PC-9 (cell line): ENCODE measurements around the gene UTS2R. TPM values are rescaled to one million over a fixed set of nuclear protein-coding genes. Genes with fewer than 3 reads are reported as not detected.

ENCODE experiments used
- BruUV-seq: library from RNA; stranded (reverse); fragments of 400-500 nt; replicated peaks from 2 replicates; lab custom pipeline; 2021; lab: Mats Ljungman, UMichigan
- CTCF ChIA-PET: fragments of 300-600 bp; sonication (Branson Sonifier 250); formaldehyde crosslinking; loops from one replicate; lab custom pipeline; 2022; ENCODE audit warnings: antibody characterized with exemption; lab: Charles Lee
- POLR2A ChIA-PET: fragments of 300-600 bp; sonication (Branson Sonifier 250); formaldehyde crosslinking; loops from one replicate; lab custom pipeline; 2022; ENCODE audit warnings: antibody characterized with exemption; ENCODE audit not compliant: unreplicated experiment; lab: Charles Lee
- DNase-seq, 2 experiments: peaks; one replicate each; pipeline versions ENCODE4 v3.0.0 to v3.0.0-alpha.2; 2015 to 2022; ENCODE audit warnings: mixed read lengths in 1 of 2
- H2AFZ ChIP-seq: fragments of 200-600 bp; sonication (generic); 2 replicates; pipeline ENCODE4 v1.8.1; 2017; ENCODE audit warnings: antibody characterized with exemption
- H3F3A ChIP-seq: fragments of 200-600 bp; sonication (generic); 2 replicates; pipeline ENCODE4 v1.8.1; 2017; ENCODE audit warnings: antibody characterized with exemption, mild to moderate bottlenecking, low read depth; ENCODE audit not compliant: insufficient read depth
- H3K27ac ChIP-seq: fragments of 200-600 bp; sonication (generic); 2 replicates; pipeline ENCODE4 v1.6.1; 2016; ENCODE audit warnings: mixed run types
- H3K27me3 ChIP-seq: fragments of 200-600 bp; sonication (generic); 2 replicates; pipeline ENCODE4 v1.6.1; 2016; ENCODE audit warnings: low read depth, mixed run types; ENCODE audit not compliant: insufficient read depth
- H3K36me3 ChIP-seq: fragments of 200-600 bp; sonication (generic); 2 replicates; pipeline ENCODE4 v1.6.1; 2016; ENCODE audit warnings: low read depth, mixed run types
- H3K4me1 ChIP-seq: fragments of 200-600 bp; sonication (generic); replicated peaks from 2 replicates; pipeline ENCODE4 v1.6.1; 2016; ENCODE audit warnings: mixed run types; ENCODE audit not compliant: insufficient read depth
- H3K4me2 ChIP-seq: fragments of 200-600 bp; sonication (generic); 2 replicates; pipeline ENCODE4 v1.6.1; 2017; ENCODE audit warnings: mixed run types
- H3K4me3 ChIP-seq: fragments of 200-600 bp; sonication (generic); 2 replicates; pipeline ENCODE4 v1.6.1; 2016; ENCODE audit warnings: mixed run types
- H3K79me2 ChIP-seq: fragments of 200-600 bp; sonication (generic); 2 replicates; pipeline ENCODE4 v1.6.1; 2017; ENCODE audit warnings: low read depth, mixed run types
- H3K9me2 ChIP-seq: fragments of 200-600 bp; sonication (generic); 2 replicates; pipeline ENCODE4 v1.8.1; 2017; ENCODE audit warnings: mild to moderate bottlenecking; ENCODE audit not compliant: insufficient read depth
- H3K9me3 ChIP-seq: fragments of 200-600 bp; sonication (generic); 2 replicates; pipeline ENCODE4 v1.8.1; 2016; ENCODE audit warnings: low read depth; ENCODE audit not compliant: insufficient read depth
- H4K20me1 ChIP-seq: fragments of 200-600 bp; sonication (generic); 2 replicates; pipeline ENCODE4 v1.8.1; 2017; ENCODE audit not compliant: insufficient read depth
- CTCF ChIP-seq: fragments of 200-600 bp; sonication (generic); conservative IDR thresholded peaks from 2 replicates; pipeline ENCODE4 v1.6.1; 2017; ENCODE audit warnings: mixed run types, antibody characterized with exemption, mild to moderate bottlenecking, moderate library complexity
- EZH2 ChIP-seq: fragments of 200-600 bp; sonication (generic); IDR thresholded peaks from 2 replicates; pipeline ENCODE4 v1.8.0; 2017; ENCODE audit warnings: antibody characterized with exemption, low read depth
- intact Hi-C: fragments of 100-400 bp; cut with micrococcal nuclease; formaldehyde crosslinking; loops from one replicate; pipeline ENCODE4 v1.10.0; 2022; ENCODE audit not compliant: unreplicated experiment
- total RNA-seq: library from RNA; stranded (reverse); gene quantifications from 2 replicates; pipeline ENCODE4 v1.2.3, GENCODE V29; 2021

UTS2R gene
- total RNA-seq, 1 experiment from 2014 or later: not detected

DNA sequence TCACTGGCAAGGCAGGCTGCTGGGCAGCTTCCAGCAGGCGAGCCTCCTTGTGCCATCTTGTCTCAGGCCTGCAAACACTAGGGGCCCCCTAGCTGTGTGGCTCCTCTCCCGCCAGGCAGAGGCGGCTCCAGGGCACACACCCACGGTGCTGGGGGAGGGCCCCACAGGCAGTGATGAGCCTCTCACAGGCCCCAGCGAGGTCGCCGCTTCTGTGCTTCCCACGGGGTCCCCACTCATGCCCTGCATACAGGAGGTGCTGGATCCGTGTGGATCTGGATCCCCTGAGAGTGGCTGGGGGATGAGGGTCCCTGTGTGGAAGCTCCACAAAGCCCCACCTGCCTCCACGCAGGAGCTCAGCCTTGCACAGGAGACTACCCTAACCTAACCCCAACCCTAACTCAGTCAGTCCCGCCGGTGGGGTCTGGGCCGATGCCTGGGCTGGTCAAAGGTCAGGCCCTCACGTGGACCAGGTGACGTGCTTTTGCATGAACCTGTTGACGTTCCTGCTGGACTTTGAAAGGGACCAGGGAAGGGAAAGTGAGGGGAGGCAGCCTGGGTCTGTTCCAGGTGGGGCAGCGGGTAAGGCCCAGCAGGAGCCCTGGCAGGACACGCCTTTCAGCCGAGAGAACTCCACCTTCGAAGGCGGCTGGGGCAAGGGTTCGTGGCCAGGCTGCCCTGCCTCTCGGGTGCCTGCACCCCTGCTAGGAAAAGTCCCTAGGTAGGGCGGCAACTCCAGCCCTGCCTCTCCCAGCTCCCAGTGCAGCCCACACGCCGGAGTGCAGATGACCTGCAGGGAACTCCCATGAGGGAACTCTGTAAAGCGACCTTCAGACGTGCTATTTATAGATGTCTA is 43.2 kb upstream of the UTS2R start:
- Histone ChIP-seq H2AFZ (no peak overlapping the region), H3F3A (no peaks in the 10 kb centered on the region), H3K27me3 (no peaks in the 10 kb centered on the region), H3K4me2 (no peak overlapping the region), H3K4me1 (no peaks in the 10 kb centered on the region), H3K79me2 (no peaks in the 10 kb centered on the region), H3K9me2 (no peaks in the 10 kb centered on the region), H3K36me3 (no peaks in the 10 kb centered on the region), H3K4me3 (no peak overlapping the region), H3K9me3 (no peaks in the 10 kb centered on the region), H3K27ac (no peak overlapping the region), H4K20me1 (no peaks in the 10 kb centered on the region)
- intact Hi-C loops: no loop called here
- BruUV-seq: no TSS peak
- DNase-seq: no peak
- no peak for TF ChIP-seq EZH2
- POLR2A ChIA-PET: no interaction called here
- CTCF ChIA-PET: no interaction called here

GRCh38 chr17:82328994-82329507 is 42.5 kb upstream of the UTS2R start:
- TF ChIP-seq EZH2: no peak
- no peak for TF ChIP-seq CTCF
- no peaks in the 10 kb centered on the region for H3K9me3 ChIP-seq
- DNase-seq: no peak
- no peaks in the 10 kb centered on the region for H3K9me2 ChIP-seq
- no peaks in the 10 kb centered on the region for H3F3A ChIP-seq
- H3K4me1 ChIP-seq: no peaks in the 10 kb centered on the region
- no peaks in the 10 kb centered on the region for H3K79me2 ChIP-seq
- H3K36me3 ChIP-seq: no peaks in the 10 kb centered on the region
- BruUV-seq: no TSS peak
- H3K27me3 ChIP-seq: no peaks in the 10 kb centered on the region
- CTCF ChIA-PET: no interaction called here
- intact Hi-C loops: no loop called here
- POLR2A ChIA-PET: no interaction called here
- no peak overlapping the region for H3K4me2 ChIP-seq
- no peaks in the 10 kb centered on the region for H4K20me1 ChIP-seq
- H3K27ac ChIP-seq: no peak overlapping the region
- H2AFZ ChIP-seq: no peak overlapping the region
- H3K4me3 ChIP-seq: no peak overlapping the region

DNA sequence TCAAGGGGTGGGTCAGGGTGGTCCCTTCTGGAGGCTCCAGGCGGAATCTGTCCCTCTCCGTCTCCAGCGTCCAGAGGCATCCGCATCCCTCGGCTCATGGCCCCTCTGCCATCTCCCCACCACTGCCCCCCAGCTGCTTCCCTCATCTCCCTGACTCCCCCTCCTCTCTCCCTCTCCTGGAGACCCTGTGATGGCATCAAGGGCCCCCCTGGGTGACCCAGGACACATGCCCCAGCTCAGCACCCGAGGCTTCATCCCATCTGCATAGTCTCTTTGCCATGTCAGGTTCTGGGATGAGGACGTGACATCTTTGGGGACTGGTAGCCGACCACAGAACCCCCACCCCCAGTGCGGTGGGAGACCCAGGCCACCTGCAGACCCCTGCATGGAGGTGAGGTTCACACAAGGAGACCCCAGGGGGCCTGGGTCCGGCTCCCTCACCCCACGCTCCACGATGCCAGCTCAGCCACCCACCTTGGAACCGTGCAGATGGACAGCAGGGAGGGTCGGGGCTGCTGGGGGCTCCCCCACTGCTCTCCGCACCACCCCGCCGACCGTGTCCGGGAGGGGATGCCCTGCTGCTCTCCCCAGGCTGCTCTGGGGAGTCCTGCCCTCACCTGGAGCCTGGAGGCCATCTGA is 41.8 kb upstream of the UTS2R start:
- Histone ChIP-seq H3K4me1 (no peaks in the 10 kb centered on the region; the same call in 1 of the 2 replicates), H3K27me3 (no peaks in the 10 kb centered on the region), H4K20me1 (no peaks in the 10 kb centered on the region), H3K4me3 (no peak overlapping the region), H3K36me3 (no peaks in the 10 kb centered on the region), H3K79me2 (no peaks in the 10 kb centered on the region), H3K9me3 (no peaks in the 10 kb centered on the region), H3K4me2 (no peak overlapping the region), H3K27ac (no peak overlapping the region), H3K9me2 (no peaks in the 10 kb centered on the region), H3F3A (no peaks in the 10 kb centered on the region), H2AFZ (no peak overlapping the region)
- TF ChIP-seq EZH2 (no peak), CTCF (no peak)
- no TSS peak for BruUV-seq
- ChIA-PET CTCF (no interaction called here), POLR2A (interaction anchor here (0.8 kb wide), 1 partner anchor 124 kb away, joined by 10 read pairs; no protein-coding TSS in a partner anchor)
- intact Hi-C loops: loop anchor here (5.0 to 10.0 kb wide), 3 partner anchors 45 to 225 kb away; no protein-coding TSS in a partner anchor
- DNase-seq: no peak
